GM12878 (cell line): ENCODE results near the gene POLR1G. TPM values are rescaled to one million over a fixed set of nuclear protein-coding genes. Genes with fewer than 3 reads are reported as not detected.

Source experiments
- ATAC-seq: fragments of 200-7000 bp; cut with Tn5 transposase; 3 replicates; pipeline ENCODE4 v1.9.1; 2020; ENCODE audit warnings: mild to moderate bottlenecking, moderate library complexity
- BruUV-seq: library from RNA; stranded (reverse); fragments of 400-500 nt; replicated peaks from 2 replicates; lab custom pipeline; 2021; lab: Mats Ljungman, UMichigan
- CTCF ChIA-PET: fragments of 300-600 bp; sonication (Branson Sonifier 250); formaldehyde crosslinking; extraction: SDS; loops from one replicate; lab custom pipeline; 2021; ENCODE audit warnings: inconsistent platforms; lab: Yijun Ruan, JAX
- POLR2A ChIA-PET: fragments of 350-600 bp; formaldehyde crosslinking; extraction: SDS; loops from one replicate; lab custom pipeline; 2021; ENCODE audit warnings: inconsistent platforms; lab: Charles Lee
- RAD21 ChIA-PET: fragments of 300-600 bp; sonication (Branson Sonifier 250); formaldehyde crosslinking; loops from one replicate; lab custom pipeline; 2023; ENCODE audit warnings: antibody characterized with exemption; ENCODE audit not compliant: unreplicated experiment; lab: Charles Lee
- SMC1A ChIA-PET: fragments of 300-600 bp; sonication (Branson Sonifier 250); formaldehyde crosslinking; loops from one replicate; lab custom pipeline; 2023; ENCODE audit not compliant: unreplicated experiment, uncharacterized antibody; lab: Charles Lee
- DNase-seq: peaks from one replicate; pipeline ENCODE4 v3.0.0-alpha.2; 2011; ENCODE audit warnings: low read depth, low spot score
- FAIRE-seq: peaks from 3 replicates; lab custom pipeline; 2011; peaks lifted over from hg19 to GRCh38; lab: Jason Lieb, UNC
- H2AFZ ChIP-seq: 2 replicates; pipeline ENCODE4 v1.6.0; 2011; ENCODE audit warnings: low read depth, low read length, control low read depth; ENCODE audit not compliant: control insufficient read depth
- H3K27ac ChIP-seq: 2 replicates; pipeline ENCODE4 v1.5.1; 2011; ENCODE audit warnings: control low read depth; ENCODE audit not compliant: control insufficient read depth, insufficient read depth
- H3K27me3 ChIP-seq, 2 experiments: replicated peaks in 1 of 2; 2 replicates each; pipeline versions ENCODE4 v1.6.0 to v1.6.1; 2011; ENCODE audit warnings: low read length in 1 of 2; ENCODE audit not compliant: control insufficient read depth in 2 of 2, insufficient read depth in 2 of 2
- H3K36me3 ChIP-seq, 2 experiments: 2 replicates each; pipeline ENCODE4 v1.5.1; 2011; ENCODE audit warnings: low read length in 1 of 2; ENCODE audit not compliant: control insufficient read depth in 2 of 2, insufficient read depth in 2 of 2
- H3K4me1 ChIP-seq: 2 replicates; pipeline ENCODE4 v1.6.1; 2011; ENCODE audit warnings: mild to moderate bottlenecking, low read length, moderate library complexity, mixed read lengths; ENCODE audit not compliant: control insufficient read depth, insufficient read depth
- H3K4me2 ChIP-seq: 2 replicates; pipeline ENCODE4 v1.6.0; 2011; ENCODE audit warnings: control low read depth; ENCODE audit not compliant: control insufficient read depth, insufficient read depth
- H3K4me3 ChIP-seq: fragments of 200-600 bp; sonication (generic); 2 replicates; pipeline ENCODE4 v1.5.1; 2016
- H3K79me2 ChIP-seq: 2 replicates; pipeline ENCODE4 v1.6.0; 2011; ENCODE audit warnings: low read length; ENCODE audit not compliant: control insufficient read depth, insufficient read depth
- H3K9ac ChIP-seq: 2 replicates; pipeline ENCODE4 v1.8.0; 2011; ENCODE audit warnings: low read length, control low read depth, mixed read lengths; ENCODE audit not compliant: control insufficient read depth, insufficient read depth
- H3K9me3 ChIP-seq: replicated peaks from 3 replicates; pipeline ENCODE4 v1.5.1; 2011; ENCODE audit warnings: mild to moderate bottlenecking, low read length; ENCODE audit not compliant: control insufficient read depth, insufficient read depth
- H4K20me1 ChIP-seq: 2 replicates; pipeline ENCODE4 v1.6.0; 2011; ENCODE audit not compliant: control insufficient read depth, insufficient read depth
- CHD4 ChIP-seq: fragments of 200-600 bp; sonication (generic); IDR thresholded peaks from 2 replicates; pipeline ENCODE4 v1.6.1; 2016; ENCODE audit warnings: mild to moderate bottlenecking
- DPF2 ChIP-seq: fragments of 450-650 bp; IDR thresholded peaks from 2 replicates; pipeline ENCODE4 v1.6.1; 2017; ENCODE audit warnings: mild to moderate bottlenecking
- GABPA ChIP-seq: IDR thresholded peaks from 2 replicates; pipeline ENCODE4 v1.6.1; 2014; ENCODE audit warnings: antibody characterized with exemption, low read depth, mild to moderate bottlenecking, inconsistent platforms
- IKZF1 ChIP-seq: fragments of 450-650 bp; conservative IDR thresholded peaks from 2 replicates; pipeline ENCODE4 v1.6.1; 2017; ENCODE audit warnings: antibody characterized with exemption, mild to moderate bottlenecking
- KDM1A ChIP-seq: fragments of 200-600 bp; sonication (generic); IDR thresholded peaks from 2 replicates; pipeline ENCODE4 v1.6.1; 2016; ENCODE audit warnings: borderline replicate concordance
- MEF2B ChIP-seq: fragments of 450-650 bp; IDR thresholded peaks from 2 replicates; pipeline ENCODE4 v1.6.1; 2018; ENCODE audit warnings: mild to moderate bottlenecking, moderate library complexity; ENCODE audit not compliant: partially characterized antibody, poor library complexity, severe bottlenecking
- PML ChIP-seq: IDR thresholded peaks from 2 replicates; pipeline ENCODE4 v1.6.1; 2012; ENCODE audit warnings: low read length, inconsistent platforms
- POLR2A ChIP-seq: IDR thresholded peaks from 2 replicates; pipeline ENCODE4 v1.6.1; 2011; ENCODE audit warnings: low read depth, mild to moderate bottlenecking, low read length
- SMARCA5 ChIP-seq: fragments of 450-650 bp; IDR thresholded peaks from 2 replicates; pipeline ENCODE4 v1.6.1; 2017; ENCODE audit warnings: mild to moderate bottlenecking
- ZNF207 ChIP-seq: fragments of 450-650 bp; IDR thresholded peaks from 2 replicates; pipeline ENCODE4 v1.6.1; 2014; ENCODE audit warnings: antibody characterized with exemption, mild to moderate bottlenecking, borderline replicate concordance
- ZNF217 ChIP-seq: fragments of 450-650 bp; IDR thresholded peaks from 2 replicates; pipeline ENCODE4 v1.6.1; 2017; ENCODE audit warnings: antibody characterized with exemption, mild to moderate bottlenecking
- ZSCAN29 ChIP-seq: fragments of 450-650 bp; IDR thresholded peaks from 2 replicates; pipeline ENCODE4 v1.6.1; 2017; ENCODE audit warnings: mild to moderate bottlenecking, moderate library complexity
- WGBS: methylation state at CpG from one replicate; pipeline ENCODE4 v1.1.6; 2016; ENCODE audit warnings: low lambda C conversion rate; ENCODE audit not compliant: insufficient replicate concordance, insufficient coverage; ENCODE audit errors: missing lambda C conversion rate; 5-methylcytosine and 5-hydroxymethylcytosine counted together
- in situ Hi-C: fragments of 300-500 bp; cut with MboI; formaldehyde crosslinking; loops from 9 replicates; pipeline ENCODE4 v1.14.3; 2018; ENCODE audit warnings: mixed read lengths
- intact Hi-C: fragments of 100-400 bp; cut with micrococcal nuclease; formaldehyde crosslinking; loops from one replicate; pipeline ENCODE4 v1.14.2; 2022; ENCODE audit not compliant: unreplicated experiment
- polyA plus RNA-seq, 11 experiments: library from polyadenylated mRNA; depleted of rRNA in 4 of 11; unstranded in 6 of 11; stranded (reverse) in 5 of 11; fragments of >200 nt; fragmentation: Nextera tagmentation in 4 of 11; fragmentation: Illumina TruSeq in 1 of 11; extraction: Ambion mirVana in 4 of 11; extraction: Trizol in 1 of 11; gene quantifications; 1 replicate in 1 of 11; 2 replicates in 10 of 11; pipeline versions ENCODE4 v1.2.1 to v1.2.3, GENCODE V29; 2011 to 2016; ENCODE audit warnings: inconsistent platforms in 2 of 11, missing spikeins in 2 of 11, low read depth in 1 of 11
- total RNA-seq, 4 experiments: library from RNA; depleted of rRNA in 3 of 4; stranded (reverse); fragments of >200 nt in 3 of 4; fragmentation: Illumina TruSeq in 1 of 4; extraction: Trizol in 1 of 4; gene quantifications; 2 replicates each; pipeline versions ENCODE4 v1.2.1 to v1.2.3, GENCODE V29; 2013 to 2021
- TF ChIP-seq, protein P1 (sequence below), 3 experiments: IDR thresholded peaks in 2 of 3; conservative IDR thresholded peaks in 1 of 3; 2 replicates each; pipeline ENCODE4 v1.5.1; 2011; ENCODE audit warnings: low read depth in 3 of 3, low read length in 3 of 3, mild to moderate bottlenecking in 3 of 3, control low read depth in 2 of 3, moderate library complexity in 2 of 3, inconsistent platforms in 1 of 3, mixed read lengths in 1 of 3; ENCODE audit not compliant: control insufficient read depth in 2 of 3, insufficient read depth in 1 of 3; ENCODE audit errors: extremely low read depth in 1 of 3
- TF ChIP-seq, protein P2 (sequence below): fragments of 450-650 bp; IDR thresholded peaks from 2 replicates; pipeline ENCODE4 v1.6.1; 2018; ENCODE audit warnings: mild to moderate bottlenecking, low read depth, moderate library complexity; ENCODE audit not compliant: partially characterized antibody
- TF ChIP-seq, protein P3 (sequence below): fragments of 450-650 bp; IDR thresholded peaks from 2 replicates; pipeline ENCODE4 v1.6.1; 2018; ENCODE audit warnings: borderline replicate concordance, mild to moderate bottlenecking; ENCODE audit not compliant: partially characterized antibody

Gene POLR1G
- total and polyA plus RNA-seq, 10 of the 15 experiments (the other 5 are each of a cell fraction or from before 2014, with no cell fraction given), result 2.0 to 30.9 (median 20.5) TPM

DNA sequence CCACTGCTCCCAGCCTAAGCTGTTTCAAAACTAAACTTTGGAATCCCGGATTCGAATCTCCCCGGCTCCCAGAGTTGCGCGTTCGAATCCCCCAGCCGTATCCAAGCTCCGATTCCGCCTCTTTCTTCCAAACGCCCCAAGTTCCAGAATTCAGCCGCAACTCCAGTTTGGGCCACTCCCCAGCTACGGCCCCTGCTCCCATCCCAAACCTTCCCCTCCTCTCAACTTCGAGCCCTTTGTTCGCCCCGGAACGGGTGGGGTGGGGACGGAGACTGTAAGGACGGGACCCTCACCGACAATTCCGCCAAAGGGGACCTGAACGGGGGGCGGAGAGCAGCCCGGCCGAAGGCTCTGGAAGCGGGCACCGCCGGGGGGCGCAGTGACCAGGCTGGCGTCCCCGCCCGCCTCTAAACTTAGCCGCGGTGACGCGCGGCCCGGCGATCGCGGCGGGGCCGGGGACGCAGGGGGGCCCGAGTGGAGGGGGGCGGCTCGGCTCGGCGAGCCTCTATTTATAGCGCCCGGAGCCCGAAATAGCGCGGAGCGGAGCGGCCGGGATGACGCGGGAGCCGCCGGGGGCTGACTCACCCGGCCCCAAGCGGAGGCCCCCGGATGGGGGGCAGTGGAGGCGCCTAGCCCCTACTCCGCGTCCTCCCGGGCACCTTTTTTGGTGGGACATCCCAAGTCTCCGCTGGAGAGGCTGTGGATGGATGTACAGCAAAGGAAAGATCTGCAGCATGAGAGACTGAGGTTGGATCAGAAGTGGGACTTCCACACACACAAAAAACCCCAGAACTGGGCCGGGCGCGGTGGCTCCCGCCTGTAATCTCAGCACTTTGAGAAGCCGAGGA lies 22.2 kb downstream of the POLR1G start:
- no peaks in the 10 kb centered on the region for H3K36me3 ChIP-seq
- no TSS peak for BruUV-seq
- ATAC-seq, result peak; percentile 32
- DNase-seq, result no peak
- H4K20me1 ChIP-seq, result no peaks in the 10 kb centered on the region
- H3K4me3 ChIP-seq, result peak overlapping the region; percentile 98
- no peaks in the 10 kb centered on the region for H3K9me3 ChIP-seq
- no peaks in the 10 kb centered on the region for H3K27me3 ChIP-seq
- intact Hi-C loops (loop anchor here (1.0 kb wide), 1 partner anchor 11 kb away; no protein-coding TSS in a partner anchor), in situ Hi-C loops (no loop called here)
- peak overlapping the region; percentile 70 for H3K9ac ChIP-seq
- peak overlapping the region; percentile 100 for H3K4me2 ChIP-seq
- H3K27ac ChIP-seq, result no peak overlapping the region
- peak overlapping the region; percentile 81 for H2AFZ ChIP-seq
- 3% methylated on average over 61 of the region's 73 CpGs for WGBS
- peaks cover 2% of the 10 kb centered on the region; the same call in 1 of the 2 replicates for H3K79me2 ChIP-seq
- RAD21 ChIA-PET, result interaction anchor here (0.6 to 1.5 kb wide), 8 partner anchors 11 to 1235 kb away, joined by 3 to 20 read pairs (median 5); partner anchors contain the start of gene PPP1R13L
- CTCF ChIA-PET, result interaction anchor here (0.8 to 7.0 kb wide), 14 partner anchors 9 to 264 kb away, joined by 3 to 103 read pairs (median 4); partner anchors contain the start of genes FOSB and QPCTL
- POLR2A ChIA-PET, result interaction anchor here (0.7 to 1.1 kb wide), 4 partner anchors 9 to 213 kb away, joined by 3 to 5 read pairs (median 4); no protein-coding TSS in a partner anchor
- FAIRE-seq, result no peak
- H3K4me1 ChIP-seq, result peaks cover 8% of the 10 kb centered on the region; the same call in 1 of the 2 replicates
- SMC1A ChIA-PET, result interaction anchor here (0.7 to 1.8 kb wide), 9 partner anchors 11 to 215 kb away, joined by 3 to 18 read pairs (median 5); partner anchors contain the start of gene PPP1R13L
- no peak for TF ChIP-seq ZSCAN29
- peak; percentile 92 for TF ChIP-seq ZNF217
- peak; percentile 91; the same call in 1 of the 2 replicates for TF ChIP-seq KDM1A
- no peak for TF ChIP-seq GABPA
- peak; percentile 74 for TF ChIP-seq MEF2B
- TF ChIP-seq PML, result 0 out of 2 replicates have a peak, but pooled peaks have one; percentile 25
- TF ChIP-seq, protein P1, sequence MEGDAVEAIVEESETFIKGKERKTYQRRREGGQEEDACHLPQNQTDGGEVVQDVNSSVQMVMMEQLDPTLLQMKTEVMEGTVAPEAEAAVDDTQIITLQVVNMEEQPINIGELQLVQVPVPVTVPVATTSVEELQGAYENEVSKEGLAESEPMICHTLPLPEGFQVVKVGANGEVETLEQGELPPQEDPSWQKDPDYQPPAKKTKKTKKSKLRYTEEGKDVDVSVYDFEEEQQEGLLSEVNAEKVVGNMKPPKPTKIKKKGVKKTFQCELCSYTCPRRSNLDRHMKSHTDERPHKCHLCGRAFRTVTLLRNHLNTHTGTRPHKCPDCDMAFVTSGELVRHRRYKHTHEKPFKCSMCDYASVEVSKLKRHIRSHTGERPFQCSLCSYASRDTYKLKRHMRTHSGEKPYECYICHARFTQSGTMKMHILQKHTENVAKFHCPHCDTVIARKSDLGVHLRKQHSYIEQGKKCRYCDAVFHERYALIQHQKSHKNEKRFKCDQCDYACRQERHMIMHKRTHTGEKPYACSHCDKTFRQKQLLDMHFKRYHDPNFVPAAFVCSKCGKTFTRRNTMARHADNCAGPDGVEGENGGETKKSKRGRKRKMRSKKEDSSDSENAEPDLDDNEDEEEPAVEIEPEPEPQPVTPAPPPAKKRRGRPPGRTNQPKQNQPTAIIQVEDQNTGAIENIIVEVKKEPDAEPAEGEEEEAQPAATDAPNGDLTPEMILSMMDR (IDR thresholded peaks at IDR 0.05 in 2 of 3, conservative IDR thresholded peaks at IDR 0.05 in 1 of 3; ENCODE audit: control insufficient read depth in 2 of 3, extremely low read depth in 1 of 3, insufficient read depth in 1 of 3, low read depth in 3 of 3, low read length in 3 of 3), result peak; percentile 28 to 46 (median 45)
- TF ChIP-seq DPF2, result peak; percentile 72; the same call in 1 of the 2 replicates
- TF ChIP-seq CHD4, result 0 out of 2 replicates have a peak, but pooled peaks have one; percentile 5
- TF ChIP-seq, protein P2, sequence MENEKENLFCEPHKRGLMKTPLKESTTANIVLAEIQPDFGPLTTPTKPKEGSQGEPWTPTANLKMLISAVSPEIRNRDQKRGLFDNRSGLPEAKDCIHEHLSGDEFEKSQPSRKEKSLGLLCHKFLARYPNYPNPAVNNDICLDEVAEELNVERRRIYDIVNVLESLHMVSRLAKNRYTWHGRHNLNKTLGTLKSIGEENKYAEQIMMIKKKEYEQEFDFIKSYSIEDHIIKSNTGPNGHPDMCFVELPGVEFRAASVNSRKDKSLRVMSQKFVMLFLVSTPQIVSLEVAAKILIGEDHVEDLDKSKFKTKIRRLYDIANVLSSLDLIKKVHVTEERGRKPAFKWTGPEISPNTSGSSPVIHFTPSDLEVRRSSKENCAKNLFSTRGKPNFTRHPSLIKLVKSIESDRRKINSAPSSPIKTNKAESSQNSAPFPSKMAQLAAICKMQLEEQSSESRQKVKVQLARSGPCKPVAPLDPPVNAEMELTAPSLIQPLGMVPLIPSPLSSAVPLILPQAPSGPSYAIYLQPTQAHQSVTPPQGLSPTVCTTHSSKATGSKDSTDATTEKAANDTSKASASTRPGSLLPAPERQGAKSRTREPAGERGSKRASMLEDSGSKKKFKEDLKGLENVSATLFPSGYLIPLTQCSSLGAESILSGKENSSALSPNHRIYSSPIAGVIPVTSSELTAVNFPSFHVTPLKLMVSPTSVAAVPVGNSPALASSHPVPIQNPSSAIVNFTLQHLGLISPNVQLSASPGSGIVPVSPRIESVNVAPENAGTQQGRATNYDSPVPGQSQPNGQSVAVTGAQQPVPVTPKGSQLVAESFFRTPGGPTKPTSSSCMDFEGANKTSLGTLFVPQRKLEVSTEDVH, result no peak
- TF ChIP-seq SMARCA5, result peak; percentile 93
- TF ChIP-seq IKZF1, result peak; percentile 53; the same call in 1 of the 2 replicates
- TF ChIP-seq POLR2A, result no peak
- TF ChIP-seq, protein P3, sequence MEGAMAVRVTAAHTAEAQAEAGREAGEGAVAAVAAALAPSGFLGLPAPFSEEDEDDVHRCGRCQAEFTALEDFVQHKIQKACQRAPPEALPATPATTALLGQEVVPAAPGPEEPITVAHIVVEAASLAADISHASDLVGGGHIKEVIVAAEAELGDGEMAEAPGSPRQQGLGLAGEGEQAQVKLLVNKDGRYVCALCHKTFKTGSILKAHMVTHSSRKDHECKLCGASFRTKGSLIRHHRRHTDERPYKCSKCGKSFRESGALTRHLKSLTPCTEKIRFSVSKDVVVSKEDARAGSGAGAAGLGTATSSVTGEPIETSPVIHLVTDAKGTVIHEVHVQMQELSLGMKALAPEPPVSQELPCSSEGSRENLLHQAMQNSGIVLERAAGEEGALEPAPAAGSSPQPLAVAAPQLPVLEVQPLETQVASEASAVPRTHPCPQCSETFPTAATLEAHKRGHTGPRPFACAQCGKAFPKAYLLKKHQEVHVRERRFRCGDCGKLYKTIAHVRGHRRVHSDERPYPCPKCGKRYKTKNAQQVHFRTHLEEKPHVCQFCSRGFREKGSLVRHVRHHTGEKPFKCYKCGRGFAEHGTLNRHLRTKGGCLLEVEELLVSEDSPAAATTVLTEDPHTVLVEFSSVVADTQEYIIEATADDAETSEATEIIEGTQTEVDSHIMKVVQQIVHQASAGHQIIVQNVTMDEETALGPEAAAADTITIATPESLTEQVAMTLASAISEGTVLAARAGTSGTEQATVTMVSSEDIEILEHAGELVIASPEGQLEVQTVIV, result no peak
- TF ChIP-seq ZNF207, result no peak
